H9 (cell line): Measurements from ENCODE around the gene TMEM108. TPM values are rescaled to one million over a fixed set of nuclear protein-coding genes. Genes with fewer than 3 reads are reported as not detected.

ENCODE experiments used
- DNase-seq: peaks from one replicate; pipeline ENCODE4 v3.0.0-alpha.2; 2017
- H2AFZ ChIP-seq: one replicate; pipeline ENCODE4 v1.6.1; 2013; ENCODE audit warnings: mild to moderate bottlenecking, low read length, control low read depth, moderate library complexity
- H2AK5ac ChIP-seq: 2 replicates; pipeline ENCODE4 v1.6.1; 2013; ENCODE audit warnings: low read length, control low read depth, mixed read lengths; ENCODE audit not compliant: insufficient read length
- H2BK120ac ChIP-seq: one replicate; pipeline ENCODE4 v1.6.1; 2013; ENCODE audit warnings: low read depth, mild to moderate bottlenecking, low read length, control low read depth, inconsistent platforms; ENCODE audit not compliant: poor library complexity, severe bottlenecking
- H2BK12ac ChIP-seq: 2 replicates; pipeline ENCODE4 v1.6.1; 2013; ENCODE audit warnings: low read length, control low read depth, mixed read lengths, low read depth; ENCODE audit not compliant: insufficient read length
- H2BK15ac ChIP-seq: 2 replicates; pipeline ENCODE4 v1.6.1; 2013; ENCODE audit warnings: low read depth, low read length, control low read depth
- H2BK20ac ChIP-seq: one replicate; pipeline ENCODE4 v1.6.1; 2013; ENCODE audit warnings: low read depth, mild to moderate bottlenecking, low read length, control low read depth, inconsistent platforms; ENCODE audit not compliant: poor library complexity, severe bottlenecking
- H2BK5ac ChIP-seq: 2 replicates; pipeline ENCODE4 v1.6.1; 2013; ENCODE audit warnings: low read length, control low read depth, mixed read lengths; ENCODE audit not compliant: insufficient read length
- H3K14ac ChIP-seq: 2 replicates; pipeline ENCODE4 v1.6.1; 2013; ENCODE audit warnings: low read length, control low read depth; ENCODE audit not compliant: insufficient read depth
- H3K18ac ChIP-seq: 2 replicates; pipeline ENCODE4 v1.6.1; 2013; ENCODE audit warnings: low read depth, mild to moderate bottlenecking, mixed read lengths, low read length, control low read depth; ENCODE audit not compliant: insufficient read length
- H3K23ac ChIP-seq: 2 replicates; pipeline ENCODE4 v1.6.1; 2013; ENCODE audit warnings: low read length, control low read depth, mixed read lengths, low read depth; ENCODE audit not compliant: insufficient read length
- H3K23me2 ChIP-seq: 2 replicates; pipeline ENCODE4 v1.6.1; 2013; ENCODE audit warnings: low read depth, mild to moderate bottlenecking, mixed read lengths, low read length, control low read depth; ENCODE audit not compliant: insufficient read length, poor library complexity, severe bottlenecking
- H3K27ac ChIP-seq: 2 replicates; pipeline ENCODE4 v1.5.1; 2013; ENCODE audit warnings: low read length, control low read depth, mixed read lengths, low read depth; ENCODE audit not compliant: insufficient read length
- H3K27me3 ChIP-seq: 2 replicates; pipeline ENCODE4 v1.6.1; 2013; ENCODE audit warnings: low read length, control low read depth, inconsistent platforms; ENCODE audit not compliant: insufficient read depth
- H3K4ac ChIP-seq: 2 replicates; pipeline ENCODE4 v1.6.1; 2013; ENCODE audit warnings: low read depth, mild to moderate bottlenecking, control low read depth, inconsistent platforms, low read length, moderate library complexity
- H3K4me1 ChIP-seq: 2 replicates; pipeline ENCODE4 v1.6.1; 2013; ENCODE audit warnings: low read length, control low read depth, inconsistent platforms; ENCODE audit not compliant: insufficient read depth
- H3K4me2 ChIP-seq: 2 replicates; pipeline ENCODE4 v1.6.1; 2013; ENCODE audit warnings: low read length, control low read depth, mixed read lengths; ENCODE audit not compliant: insufficient read length, insufficient read depth
- H3K56ac ChIP-seq: 2 replicates; pipeline ENCODE4 v1.6.1; 2013; ENCODE audit warnings: low read depth, mild to moderate bottlenecking, mixed read lengths, low read length, control low read depth; ENCODE audit not compliant: insufficient read length
- H3K79me1 ChIP-seq: 2 replicates; pipeline ENCODE4 v1.6.1; 2013; ENCODE audit warnings: low read depth, mild to moderate bottlenecking, moderate library complexity, low read length, control low read depth, inconsistent platforms; ENCODE audit not compliant: insufficient read depth, poor library complexity, severe bottlenecking
- H3K79me2 ChIP-seq: 2 replicates; pipeline ENCODE4 v1.6.1; 2013; ENCODE audit warnings: low read length, control low read depth, inconsistent platforms; ENCODE audit not compliant: insufficient read depth
- H3K9ac ChIP-seq: 2 replicates; pipeline ENCODE4 v1.6.1; 2013; ENCODE audit warnings: low read length, control low read depth, mixed read lengths; ENCODE audit not compliant: insufficient read length; ENCODE audit errors: extremely low read depth
- H3K9me3 ChIP-seq: one replicate; pipeline ENCODE4 v1.6.1; 2013; ENCODE audit warnings: low read depth, low read length, inconsistent platforms; ENCODE audit not compliant: control insufficient read depth
- H3T11ph ChIP-seq: one replicate; pipeline ENCODE4 v1.6.1; 2013; ENCODE audit warnings: mild to moderate bottlenecking, low read length, control low read depth, inconsistent platforms
- H4K20me1 ChIP-seq: one replicate; pipeline ENCODE4 v1.6.1; 2013; ENCODE audit not compliant: control insufficient read depth, insufficient read length, insufficient read depth
- H4K5ac ChIP-seq: 2 replicates; pipeline ENCODE4 v1.6.1; 2013; ENCODE audit warnings: low read depth, mild to moderate bottlenecking, mixed read lengths, low read length, control low read depth; ENCODE audit not compliant: insufficient read length
- H4K8ac ChIP-seq: replicated peaks from 2 replicates; pipeline ENCODE4 v1.6.1; 2013; ENCODE audit warnings: low read length, control low read depth, mixed read lengths, low read depth; ENCODE audit not compliant: insufficient read length
- H4K91ac ChIP-seq: 2 replicates; pipeline ENCODE4 v1.6.1; 2013; ENCODE audit warnings: low read depth, mild to moderate bottlenecking, moderate library complexity, mixed read lengths, low read length, control low read depth; ENCODE audit not compliant: insufficient read length
- H3K27ac Mint-ChIP-seq, 3 experiments: 2 replicates in 2 of 3; 3 replicates in 1 of 3; pipeline ENCODE4 v1.8.0; 2020 to 2021; ENCODE audit warnings: mixed read lengths in 3 of 3, mild to moderate bottlenecking in 1 of 3, moderate library complexity in 1 of 3
- H3K27me3 Mint-ChIP-seq: 2 replicates; pipeline ENCODE4 v1.8.0; 2021; ENCODE audit warnings: low read depth, mild to moderate bottlenecking, moderate library complexity, mixed read lengths
- H3K36me3 Mint-ChIP-seq, 3 experiments: 2 replicates in 2 of 3; 3 replicates in 1 of 3; pipeline ENCODE4 v1.8.0; 2020 to 2021; ENCODE audit warnings: low read depth in 3 of 3, mixed read lengths in 3 of 3; ENCODE audit not compliant: insufficient read depth in 1 of 3
- H3K4me1 Mint-ChIP-seq, 2 experiments: 2 replicates each; pipeline ENCODE4 v1.8.0; 2020; ENCODE audit warnings: mixed read lengths in 2 of 2
- H3K4me3 Mint-ChIP-seq, 2 experiments: 2 replicates in 1 of 2; 3 replicates in 1 of 2; pipeline ENCODE4 v1.8.0; 2020 to 2021; ENCODE audit warnings: mild to moderate bottlenecking in 2 of 2, mixed read lengths in 2 of 2, moderate library complexity in 1 of 2
- H3K9me3 Mint-ChIP-seq, 2 experiments: 2 replicates in 1 of 2; 3 replicates in 1 of 2; pipeline ENCODE4 v1.8.0; 2020; ENCODE audit warnings: mild to moderate bottlenecking in 2 of 2, mixed read lengths in 2 of 2, moderate library complexity in 1 of 2
- WGBS: extraction: QIAGEN DNeasy Blood & Tissue Kit; methylation state at CpG from one replicate; pipeline ENCODE4 v1.1.7; 2013; ENCODE audit warnings: missing lambda C conversion rate, low lambda C conversion rate, mixed read lengths; ENCODE audit not compliant: insufficient read length; ENCODE audit errors: extremely low coverage; 5-methylcytosine and 5-hydroxymethylcytosine counted together
- total RNA-seq: library from RNA; stranded (reverse); gene quantifications from 2 replicates; pipeline ENCODE4 v1.2.1, GENCODE V29; 2021
- TF ChIP-seq, protein P1 (sequence below): fragments of 200-600 bp; sonication (generic); conservative IDR thresholded peaks from 3 replicates; pipeline ENCODE4 v1.8.0; 2021; ENCODE audit warnings: antibody characterized with exemption, mild to moderate bottlenecking

TMEM108 gene
- total RNA-seq, 1 experiment from 2014 or later, result 5.0 TPM

DNA sequence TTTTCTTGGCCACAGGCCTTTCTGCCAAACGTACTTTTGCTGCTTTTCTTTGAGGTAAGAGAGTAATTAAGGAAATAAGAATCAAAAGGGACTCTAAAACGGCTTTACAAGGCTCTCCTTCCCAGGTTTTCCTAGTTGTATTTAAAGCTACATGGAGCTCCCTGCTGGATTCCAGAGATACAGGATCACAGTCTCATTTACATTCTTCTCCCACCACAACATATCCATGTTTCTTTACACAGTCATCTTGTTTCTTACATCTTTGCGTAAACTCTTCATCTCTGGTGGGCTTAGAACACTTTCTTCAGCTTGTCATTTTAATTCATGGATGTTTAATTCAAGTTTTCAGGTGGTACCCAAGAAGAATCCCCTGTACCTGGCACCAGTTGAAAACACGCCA is 244.0 kb downstream of the TMEM108 start:
- TF ChIP-seq, protein P1, sequence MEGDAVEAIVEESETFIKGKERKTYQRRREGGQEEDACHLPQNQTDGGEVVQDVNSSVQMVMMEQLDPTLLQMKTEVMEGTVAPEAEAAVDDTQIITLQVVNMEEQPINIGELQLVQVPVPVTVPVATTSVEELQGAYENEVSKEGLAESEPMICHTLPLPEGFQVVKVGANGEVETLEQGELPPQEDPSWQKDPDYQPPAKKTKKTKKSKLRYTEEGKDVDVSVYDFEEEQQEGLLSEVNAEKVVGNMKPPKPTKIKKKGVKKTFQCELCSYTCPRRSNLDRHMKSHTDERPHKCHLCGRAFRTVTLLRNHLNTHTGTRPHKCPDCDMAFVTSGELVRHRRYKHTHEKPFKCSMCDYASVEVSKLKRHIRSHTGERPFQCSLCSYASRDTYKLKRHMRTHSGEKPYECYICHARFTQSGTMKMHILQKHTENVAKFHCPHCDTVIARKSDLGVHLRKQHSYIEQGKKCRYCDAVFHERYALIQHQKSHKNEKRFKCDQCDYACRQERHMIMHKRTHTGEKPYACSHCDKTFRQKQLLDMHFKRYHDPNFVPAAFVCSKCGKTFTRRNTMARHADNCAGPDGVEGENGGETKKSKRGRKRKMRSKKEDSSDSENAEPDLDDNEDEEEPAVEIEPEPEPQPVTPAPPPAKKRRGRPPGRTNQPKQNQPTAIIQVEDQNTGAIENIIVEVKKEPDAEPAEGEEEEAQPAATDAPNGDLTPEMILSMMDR, result no peak
- Histone ChIP-seq H3K18ac (no peak overlapping the region), H4K5ac (no peak overlapping the region), H2AK5ac (no peak overlapping the region), H3K56ac (no peak overlapping the region), H3K23ac (no peak overlapping the region), H4K20me1 (no peaks in the 10 kb centered on the region), H3K9ac (no peak overlapping the region), H2BK20ac (no peak overlapping the region), H4K8ac (no peak overlapping the region), H2BK5ac (no peak overlapping the region), H3K79me2 (no peaks in the 10 kb centered on the region), H3K4me1 (no peaks in the 10 kb centered on the region), H3K27ac (no peak overlapping the region), H3K79me1 (no peaks in the 10 kb centered on the region), H3T11ph (no peak overlapping the region), H3K9me3 (no peaks in the 10 kb centered on the region), H3K14ac (no peak overlapping the region), H3K4ac (no peak overlapping the region), H2BK15ac (no peak overlapping the region), H2BK12ac (no peak overlapping the region), H3K4me2 (no peak overlapping the region), H2BK120ac (no peak overlapping the region), H3K23me2 (no peaks in the 10 kb centered on the region), H2AFZ (no peak overlapping the region), H4K91ac (no peak overlapping the region), H3K27me3 (no peaks in the 10 kb centered on the region)
- no peak for DNase-seq
- H3K27ac Mint-ChIP-seq, result 0 out of 7 replicates have a peak overlapping the region, but pooled peaks of 1 of the 3 experiments have one; percentile 1
- H3K4me3 Mint-ChIP-seq, result no peak overlapping the region
- no peaks in the 10 kb centered on the region for H3K36me3 Mint-ChIP-seq
- H3K27me3 Mint-ChIP-seq, result no peaks in the 10 kb centered on the region
- WGBS, result no CpG with 5 or more reads among the region's 4 CpGs
- peaks cover 22 to 29% of the 10 kb centered on the region in 2 experiments for H3K4me1 Mint-ChIP-seq
- H3K9me3 Mint-ChIP-seq, result no peaks in the 10 kb centered on the region
